ENCODE results near the gene AUTS2.

The AUTS2 gene

DNA sequence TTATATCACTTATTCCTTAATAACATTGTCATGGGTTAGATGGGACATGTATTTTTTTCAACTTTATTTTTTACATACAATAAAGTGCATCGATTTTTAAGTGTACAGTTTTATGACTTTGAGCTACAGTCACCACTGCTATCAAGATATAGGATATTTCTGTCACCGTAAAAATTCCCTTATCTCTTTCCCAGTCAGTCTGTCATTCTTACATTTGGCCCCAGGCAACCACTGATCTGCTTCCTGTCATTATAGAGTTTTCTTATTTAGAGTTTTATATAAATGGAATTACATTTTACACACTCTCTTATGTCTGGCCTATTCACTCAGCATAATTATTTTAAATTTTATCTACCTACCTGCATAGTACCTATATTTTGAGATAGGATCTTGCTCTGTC is 145.2 kb downstream of the AUTS2 start:
- TF ChIP-seq, protein P1, sequence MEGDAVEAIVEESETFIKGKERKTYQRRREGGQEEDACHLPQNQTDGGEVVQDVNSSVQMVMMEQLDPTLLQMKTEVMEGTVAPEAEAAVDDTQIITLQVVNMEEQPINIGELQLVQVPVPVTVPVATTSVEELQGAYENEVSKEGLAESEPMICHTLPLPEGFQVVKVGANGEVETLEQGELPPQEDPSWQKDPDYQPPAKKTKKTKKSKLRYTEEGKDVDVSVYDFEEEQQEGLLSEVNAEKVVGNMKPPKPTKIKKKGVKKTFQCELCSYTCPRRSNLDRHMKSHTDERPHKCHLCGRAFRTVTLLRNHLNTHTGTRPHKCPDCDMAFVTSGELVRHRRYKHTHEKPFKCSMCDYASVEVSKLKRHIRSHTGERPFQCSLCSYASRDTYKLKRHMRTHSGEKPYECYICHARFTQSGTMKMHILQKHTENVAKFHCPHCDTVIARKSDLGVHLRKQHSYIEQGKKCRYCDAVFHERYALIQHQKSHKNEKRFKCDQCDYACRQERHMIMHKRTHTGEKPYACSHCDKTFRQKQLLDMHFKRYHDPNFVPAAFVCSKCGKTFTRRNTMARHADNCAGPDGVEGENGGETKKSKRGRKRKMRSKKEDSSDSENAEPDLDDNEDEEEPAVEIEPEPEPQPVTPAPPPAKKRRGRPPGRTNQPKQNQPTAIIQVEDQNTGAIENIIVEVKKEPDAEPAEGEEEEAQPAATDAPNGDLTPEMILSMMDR (IDR thresholded peaks at IDR 0.05; ENCODE audit: insufficient read depth, low read depth, low read length, missing control alignments), result no peak
- DNase-seq (ENCODE audit: low read depth), result no peak
- H3K4me3 ChIP-seq (ENCODE audit: low read depth, low read length), result no peak overlapping the region

DNA sequence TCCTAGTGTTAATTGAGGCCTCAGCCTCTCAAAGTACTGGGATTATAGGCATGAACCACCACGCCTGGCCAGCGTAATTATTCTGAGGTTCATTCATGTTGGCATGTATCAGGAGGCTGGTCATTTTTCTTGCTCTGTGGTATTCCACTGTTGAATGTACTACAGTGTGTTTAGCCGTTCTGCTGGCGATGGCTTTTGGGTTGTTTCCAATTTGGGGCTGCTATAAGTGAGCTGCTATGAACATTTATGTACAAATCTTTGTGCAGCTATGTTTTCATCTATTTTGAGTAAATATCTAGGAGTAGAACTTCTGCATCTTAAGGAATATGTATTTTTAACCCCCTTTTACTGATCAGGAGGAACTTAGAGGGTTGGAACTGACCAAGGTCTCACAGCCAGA is 145.8 kb downstream of the AUTS2 start:
- no peak for DNase-seq (ENCODE audit: low read depth)
- TF ChIP-seq, protein P1 (IDR thresholded peaks at IDR 0.05; ENCODE audit: insufficient read depth, low read depth, low read length, missing control alignments), result no peak
- no peak overlapping the region for H3K4me3 ChIP-seq (ENCODE audit: low read depth, low read length)

- no peak overlapping the region for H3K4me3 ChIP-seq (ENCODE audit: low read depth, low read length)
- no peak for DNase-seq (ENCODE audit: low read depth)
- TF ChIP-seq, protein P1 (IDR thresholded peaks at IDR 0.05; ENCODE audit: insufficient read depth, low read depth, low read length, missing control alignments), result no peak
Observed at GRCh38 chr7:69746383-69746782, 148.1 kb downstream of the AUTS2 start.

DNA sequence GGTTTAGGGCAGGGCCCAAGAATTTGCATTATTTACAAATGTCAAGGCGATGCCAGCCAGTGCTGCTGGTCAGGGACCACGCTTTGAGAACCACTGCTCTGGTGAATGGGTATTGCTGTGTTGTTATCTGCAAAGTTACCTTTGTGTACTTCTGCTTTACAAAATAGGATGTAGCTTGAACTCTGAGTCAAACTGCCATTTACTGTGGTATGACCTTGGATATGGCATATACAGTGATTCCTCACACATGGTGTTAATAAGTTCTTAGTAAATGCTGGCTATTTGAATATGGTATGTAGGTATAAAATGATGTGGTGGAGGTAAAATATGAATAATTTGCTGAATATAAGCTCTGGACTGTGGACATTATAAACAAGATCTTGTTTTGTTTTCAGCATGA is 148.9 kb downstream of the AUTS2 start:
- TF ChIP-seq, protein P1 (IDR thresholded peaks at IDR 0.05; ENCODE audit: insufficient read depth, low read depth, low read length, missing control alignments), result no peak
- H3K4me3 ChIP-seq (ENCODE audit: low read depth, low read length), result no peak overlapping the region
- no peak for DNase-seq (ENCODE audit: low read depth)

DNA sequence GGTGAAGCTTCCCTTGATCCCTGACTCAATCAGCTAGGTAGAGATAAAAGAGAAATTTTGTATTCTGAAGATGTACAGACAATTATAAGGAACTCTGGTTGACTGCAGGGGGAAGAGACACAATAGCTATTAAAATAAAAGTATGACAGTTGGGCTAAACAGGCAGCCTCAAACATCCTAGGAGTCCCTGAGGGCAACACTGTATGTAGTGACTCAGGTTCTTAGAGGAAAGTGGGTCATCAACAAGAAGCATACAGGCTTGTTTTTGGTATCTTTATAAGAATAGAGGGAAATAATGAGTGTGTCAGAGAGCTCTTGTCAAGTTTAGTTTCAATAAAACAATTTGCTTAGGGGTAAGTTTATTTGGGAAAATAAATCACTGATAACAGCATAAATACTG is 150.3 kb downstream of the AUTS2 start:
- no peak for DNase-seq (ENCODE audit: low read depth)
- TF ChIP-seq, protein P1 (IDR thresholded peaks at IDR 0.05; ENCODE audit: insufficient read depth, low read depth, low read length, missing control alignments), result no peak
- H3K4me3 ChIP-seq (ENCODE audit: low read depth, low read length), result no peak overlapping the region

DNA sequence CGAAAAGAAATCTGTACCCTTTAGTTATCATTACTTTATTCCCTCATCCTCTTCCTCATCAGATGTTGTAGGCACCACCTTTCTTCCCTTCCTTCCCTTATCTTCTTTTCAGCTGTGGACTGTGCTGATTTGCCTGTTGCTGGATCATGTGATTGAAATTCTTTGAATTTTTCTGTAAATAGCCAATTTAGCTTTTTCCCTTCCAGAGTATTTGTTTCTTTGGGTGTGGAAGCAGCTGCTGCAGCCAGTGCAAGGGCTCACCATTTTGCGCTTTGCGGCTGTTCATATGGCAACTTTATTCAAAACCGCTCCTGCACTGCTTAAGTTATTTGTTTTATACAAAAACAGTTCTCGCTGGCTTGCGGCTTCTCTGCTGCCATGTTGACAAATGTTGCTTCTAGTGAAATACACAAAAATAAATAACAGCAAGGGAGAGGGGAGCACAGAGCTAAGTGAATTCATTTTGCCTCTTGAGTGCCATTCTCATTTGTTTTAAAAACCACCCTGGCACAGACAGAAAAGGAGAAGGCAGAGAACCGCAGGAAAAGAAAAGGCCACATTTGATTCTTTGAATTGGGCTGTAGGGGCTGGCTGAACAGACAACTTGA is 151.2 kb downstream of the AUTS2 start:
- no peak overlapping the region for H3K4me3 ChIP-seq (ENCODE audit: low read depth, low read length)
- no peak for DNase-seq (ENCODE audit: low read depth)
- TF ChIP-seq, protein P1 (IDR thresholded peaks at IDR 0.05; ENCODE audit: insufficient read depth, low read depth, low read length, missing control alignments), result no peak

DNA sequence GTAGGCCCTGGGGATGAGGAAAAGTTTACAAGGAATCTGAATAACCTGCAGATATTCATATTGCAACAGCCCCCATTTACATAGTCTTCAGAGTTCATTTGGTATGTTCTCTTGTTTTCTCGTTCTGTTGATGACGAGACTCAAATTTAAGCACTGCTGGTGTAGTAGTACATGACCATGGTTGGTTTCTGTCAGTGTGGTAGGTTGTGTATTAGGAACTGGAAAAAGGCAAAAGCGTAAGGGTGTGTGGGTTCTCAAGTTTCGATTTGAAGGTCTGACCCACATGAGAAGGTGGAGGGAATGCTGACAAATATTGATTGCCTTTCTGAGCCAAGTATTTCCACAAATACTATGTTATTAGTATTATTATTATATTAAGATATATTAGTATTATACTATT is 151.7 kb downstream of the AUTS2 start:
- TF ChIP-seq, protein P1 (IDR thresholded peaks at IDR 0.05; ENCODE audit: insufficient read depth, low read depth, low read length, missing control alignments), result no peak

More for the DNA sequence above, 151.7 kb downstream of the AUTS2 start:
- H3K4me3 ChIP-seq (ENCODE audit: low read depth, low read length), result no peak overlapping the region
- DNase-seq (ENCODE audit: low read depth), result peak; percentile 29
